Measurements from ENCODE around the gene SCARB2.

DNA sequence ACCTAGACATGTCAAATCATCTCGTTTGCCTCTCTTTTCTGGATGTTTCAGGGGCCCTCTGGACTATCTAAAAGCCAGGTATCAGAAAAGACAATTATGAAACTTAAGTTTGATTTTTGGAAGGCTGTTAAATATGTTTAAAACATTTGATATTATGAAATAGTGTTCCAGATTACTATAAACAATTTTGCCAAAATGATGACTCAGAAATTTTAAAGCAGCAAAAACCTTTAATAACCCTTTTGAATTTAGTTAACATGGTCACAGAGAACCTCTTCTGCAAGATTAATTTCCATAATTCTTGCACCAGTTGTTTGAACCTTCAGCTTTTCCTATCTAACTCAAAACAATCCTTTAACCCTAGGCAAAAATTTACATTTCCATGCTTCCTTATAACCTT, 19.1 kb upstream of the SCARB2 start:
- no peak for TF ChIP-seq EZH2 (IDR thresholded peaks at IDR 0.05; ENCODE audit: borderline replicate concordance, low read depth, low read length, severe bottlenecking)
- TF ChIP-seq, protein P1, sequence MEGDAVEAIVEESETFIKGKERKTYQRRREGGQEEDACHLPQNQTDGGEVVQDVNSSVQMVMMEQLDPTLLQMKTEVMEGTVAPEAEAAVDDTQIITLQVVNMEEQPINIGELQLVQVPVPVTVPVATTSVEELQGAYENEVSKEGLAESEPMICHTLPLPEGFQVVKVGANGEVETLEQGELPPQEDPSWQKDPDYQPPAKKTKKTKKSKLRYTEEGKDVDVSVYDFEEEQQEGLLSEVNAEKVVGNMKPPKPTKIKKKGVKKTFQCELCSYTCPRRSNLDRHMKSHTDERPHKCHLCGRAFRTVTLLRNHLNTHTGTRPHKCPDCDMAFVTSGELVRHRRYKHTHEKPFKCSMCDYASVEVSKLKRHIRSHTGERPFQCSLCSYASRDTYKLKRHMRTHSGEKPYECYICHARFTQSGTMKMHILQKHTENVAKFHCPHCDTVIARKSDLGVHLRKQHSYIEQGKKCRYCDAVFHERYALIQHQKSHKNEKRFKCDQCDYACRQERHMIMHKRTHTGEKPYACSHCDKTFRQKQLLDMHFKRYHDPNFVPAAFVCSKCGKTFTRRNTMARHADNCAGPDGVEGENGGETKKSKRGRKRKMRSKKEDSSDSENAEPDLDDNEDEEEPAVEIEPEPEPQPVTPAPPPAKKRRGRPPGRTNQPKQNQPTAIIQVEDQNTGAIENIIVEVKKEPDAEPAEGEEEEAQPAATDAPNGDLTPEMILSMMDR (IDR thresholded peaks at IDR 0.05; ENCODE audit: borderline replicate concordance, extremely low read depth, low read length, poor library complexity, severe bottlenecking), result no peak
